OCI-LY1 (cell line): ENCODE data around the gene EPHA2.
A peak's percentile ranks its signal among the peaks of the same experiment; 100 is the strongest.

Experiments
- H2AFZ ChIP-seq: fragments of 200-600 bp; sonication (generic), shearing (Covaris generic); 2 replicates; pipeline ENCODE4 v1.6.0; 2014; ENCODE audit warnings: antibody characterized with exemption, mild to moderate bottlenecking, low read length
- H3F3A ChIP-seq: fragments of 200-600 bp; sonication (generic), shearing (Covaris generic); 2 replicates; pipeline ENCODE4 v1.6.0; 2014; ENCODE audit warnings: mild to moderate bottlenecking, antibody characterized with exemption, low read length, moderate library complexity; ENCODE audit not compliant: insufficient read depth
- H3K27ac ChIP-seq: fragments of 200-600 bp; sonication (generic); 2 replicates; pipeline ENCODE4 v1.5.1; 2014; ENCODE audit warnings: low read length, mixed run types, mild to moderate bottlenecking, low read depth; ENCODE audit not compliant: poor library complexity, severe bottlenecking
- H3K27me3 ChIP-seq: fragments of 200-600 bp; sonication (generic); 2 replicates; pipeline ENCODE4 v1.6.0; 2014; ENCODE audit warnings: antibody characterized with exemption, mild to moderate bottlenecking, low read length, moderate library complexity; ENCODE audit not compliant: insufficient read depth
- H3K36me3 ChIP-seq: fragments of 200-600 bp; sonication (generic); 2 replicates; pipeline ENCODE4 v1.6.1; 2014; ENCODE audit warnings: mild to moderate bottlenecking, antibody characterized with exemption, low read length, moderate library complexity, mixed read lengths; ENCODE audit not compliant: insufficient read depth
- H3K4me1 ChIP-seq: fragments of 200-600 bp; sonication (generic); 2 replicates; pipeline ENCODE4 v1.5.1; 2014; ENCODE audit warnings: mild to moderate bottlenecking, low read length, moderate library complexity; ENCODE audit not compliant: insufficient read depth, severe bottlenecking
- H3K4me2 ChIP-seq: fragments of 200-600 bp; sonication (generic), shearing (Covaris generic); 2 replicates; pipeline ENCODE4 v1.6.1; 2014; ENCODE audit warnings: low read length
- H3K4me3 ChIP-seq: fragments of 200-600 bp; sonication (generic); 2 replicates; pipeline ENCODE4 v1.5.1; 2014; ENCODE audit warnings: low read length, low read depth, mild to moderate bottlenecking, mixed read lengths; ENCODE audit not compliant: poor library complexity, severe bottlenecking
- H3K79me2 ChIP-seq: fragments of 200-600 bp; shearing (Covaris generic); 2 replicates; pipeline ENCODE4 v1.6.1; 2016; ENCODE audit warnings: mixed run types, low read length, mixed read lengths; ENCODE audit not compliant: insufficient read depth
- H3K9ac ChIP-seq: fragments of 200-600 bp; sonication (generic), shearing (Covaris generic); 2 replicates; pipeline ENCODE4 v1.6.1; 2014; ENCODE audit warnings: mild to moderate bottlenecking, low read length, mixed read lengths
- H3K9me2 ChIP-seq: fragments of 200-600 bp; sonication (generic), shearing (Covaris generic); 2 replicates; pipeline ENCODE4 v1.6.1; 2014; ENCODE audit warnings: low read depth, mild to moderate bottlenecking, low read length, mixed read lengths
- H3K9me3 ChIP-seq: fragments of 200-600 bp; shearing (Covaris generic); 2 replicates; pipeline ENCODE4 v1.6.1; 2014; ENCODE audit warnings: low read length, mixed read lengths
- H4K20me1 ChIP-seq: fragments of 200-600 bp; sonication (generic), shearing (Covaris generic); 2 replicates; pipeline ENCODE4 v1.6.0; 2016; ENCODE audit warnings: mild to moderate bottlenecking, low read length; ENCODE audit not compliant: insufficient read depth
- CTCF ChIP-seq: fragments of 200-600 bp; sonication (generic), shearing (Covaris generic); IDR thresholded peaks from 2 replicates; pipeline ENCODE4 v1.5.1; 2017; ENCODE audit warnings: mild to moderate bottlenecking, antibody characterized with exemption, low read length, moderate library complexity, mixed read lengths
- EZH2 ChIP-seq: fragments of 200-600 bp; sonication (generic), shearing (Covaris generic); IDR thresholded peaks from 2 replicates; pipeline ENCODE4 v1.8.0; 2017; ENCODE audit warnings: borderline replicate concordance, mixed run types, mild to moderate bottlenecking, antibody characterized with exemption, low read length, moderate library complexity, mixed read lengths

Gene EPHA2

GRCh38 chr1:16155537-16156410, at the start of gene EPHA2:
EPHA2 (minus strand) TSS chr1:16156069; CDS start chr1:16155932, 137 bp downstream.
- Histone ChIP-seq H3K36me3 (no peaks in the 10 kb centered on the region), H3K79me2 (no peaks in the 10 kb centered on the region)

GRCh38 chr1:16205334-16205671, 49.4 kb upstream of the EPHA2 start:
- H3F3A ChIP-seq = no peaks in the 10 kb centered on the region
- TF ChIP-seq CTCF = no peak
- TF ChIP-seq EZH2 = no peak
- no peak overlapping the region for H3K9ac ChIP-seq
- H3K4me1 ChIP-seq = peaks cover 5% of the 10 kb centered on the region
- no peaks in the 10 kb centered on the region for H3K36me3 ChIP-seq
- H3K4me2 ChIP-seq = no peak overlapping the region
- H3K27ac ChIP-seq = no peak overlapping the region
- H3K9me2 ChIP-seq = no peaks in the 10 kb centered on the region
- no peak overlapping the region for H2AFZ ChIP-seq
- no peaks in the 10 kb centered on the region for H4K20me1 ChIP-seq
- H3K27me3 ChIP-seq = no peaks in the 10 kb centered on the region; the same call in 1 of the 2 replicates
- no peaks in the 10 kb centered on the region for H3K9me3 ChIP-seq
- no peak overlapping the region for H3K4me3 ChIP-seq
- H3K79me2 ChIP-seq = no peaks in the 10 kb centered on the region

More at GRCh38 chr1:16155537-16156410, at the start of gene EPHA2:
- Histone ChIP-seq H3K4me1 (no peaks in the 10 kb centered on the region), H3K4me2 (no peak within 1 kb of the TSS), H3K27ac (no peak within 1 kb of the TSS), H3K9ac (no peak within 1 kb of the TSS), H3F3A (no peaks in the 10 kb centered on the region), H3K4me3 (no peak within 1 kb of the TSS), H4K20me1 (no peaks in the 10 kb centered on the region), H3K9me2 (no peaks in the 10 kb centered on the region), H3K27me3 (peaks cover 6% of the 10 kb centered on the region), H2AFZ (no peak within 1 kb of the TSS), H3K9me3 (no peaks in the 10 kb centered on the region)
- no peak for TF ChIP-seq EZH2
- no peak for TF ChIP-seq CTCF

- TF ChIP-seq CTCF (peak; percentile 33; the same call in 1 of the 2 replicates), EZH2 (no peak)
- Histone ChIP-seq H3K4me1 (peaks cover 5% of the 10 kb centered on the region), H4K20me1 (no peaks in the 10 kb centered on the region), H3K27ac (no peak overlapping the region), H3K36me3 (no peaks in the 10 kb centered on the region), H3K79me2 (no peaks in the 10 kb centered on the region), H3K9ac (no peak overlapping the region), H3K9me2 (no peaks in the 10 kb centered on the region), H3K27me3 (no peaks in the 10 kb centered on the region; the same call in 1 of the 2 replicates), H3K4me3 (no peak overlapping the region), H2AFZ (no peak overlapping the region), H3K4me2 (no peak overlapping the region), H3F3A (no peaks in the 10 kb centered on the region), H3K9me3 (no peaks in the 10 kb centered on the region)
These were observed 48.9 kb upstream of the EPHA2 start for GRCh38 chr1:16204634-16205333.
